GM12892 (cell line): Measurements from ENCODE around the gene FAM168A.

Source experiments
- POLR2A ChIP-seq: IDR thresholded peaks from 2 replicates; pipeline ENCODE4 v1.6.1; 2011; ENCODE audit warnings: low read depth, low read length, control low read depth
- POLR2AphosphoS5 ChIP-seq: IDR thresholded peaks from 2 replicates; pipeline ENCODE4 v1.6.1; 2011; ENCODE audit warnings: low read depth, low read length, control low read depth
- TAF1 ChIP-seq: IDR thresholded peaks from 2 replicates; pipeline ENCODE4 v1.6.1; 2011; ENCODE audit warnings: low read depth, mild to moderate bottlenecking, control low read depth, low read length, borderline replicate concordance

GRCh38 chr11:73493956-73494598, 103.8 kb downstream of the FAM168A start:
- TF ChIP-seq POLR2A = no peak
- no peak for TF ChIP-seq TAF1
- TF ChIP-seq POLR2AphosphoS5 = no peak
